22Rv1 (cell line): ENCODE data around the gene BTBD9.

Source experiments
- CTCF ChIP-seq: fragments of 450-650 bp; IDR thresholded peaks from 2 replicates; pipeline ENCODE4 v1.5.1; 2017; ENCODE audit warnings: mild to moderate bottlenecking
- ZFX ChIP-seq: fragments of 450-650 bp; IDR thresholded peaks from 2 replicates; pipeline ENCODE4 v1.6.1; 2017; ENCODE audit warnings: antibody characterized with exemption, borderline replicate concordance

GRCh38 chr6:38522322-38522721, 117.4 kb downstream of the BTBD9 start:
- TF ChIP-seq CTCF, result no peak
- TF ChIP-seq ZFX, result no peak
